ENCODE data around the gene FAM168B.
"Not testable (repeated sequence)": the region's sequence is repeated elsewhere in the genome, so short reads cannot be mapped to it uniquely, and the experiment has no call there.

FAM168B gene

GRCh38 chr2:131094463-131095281, 1.4 kb upstream of the FAM168B start:
- no peak for DNase-seq (ENCODE audit: low read depth)

GRCh38 chr2:131093696-131094462, 619 bp upstream of the FAM168B start:
- DNase-seq (ENCODE audit: low read depth), result no peak

- DNase-seq (ENCODE audit: low read depth), result no peak
Observed at GRCh38 chr2:131092458-131093005, 728 bp downstream of the FAM168B start.

- no peak for DNase-seq (ENCODE audit: low read depth)
Observed at GRCh38 chr2:131085646-131086045, 7.6 kb downstream of the FAM168B start.

GRCh38 chr2:131081190-131081589, 12.1 kb downstream of the FAM168B start:
- DNase-seq (ENCODE audit: low read depth), result no peak

GRCh38 chr2:131079931-131080330, 13.3 kb downstream of the FAM168B start:
- not testable (repeated sequence) for DNase-seq (ENCODE audit: low read depth)

- DNase-seq (ENCODE audit: low read depth), result no peak
Observed at GRCh38 chr2:131077966-131078365, 15.3 kb downstream of the FAM168B start.

GRCh38 chr2:131077182-131077846, 15.9 kb downstream of the FAM168B start:
- DNase-seq (ENCODE audit: low read depth), result no peak

- no peak for DNase-seq (ENCODE audit: low read depth)
Observed at GRCh38 chr2:131076707-131077106, 16.6 kb downstream of the FAM168B start.

- DNase-seq (ENCODE audit: low read depth), result not testable (repeated sequence)
Observed at GRCh38 chr2:131075578-131075977, 17.7 kb downstream of the FAM168B start.

- not testable (repeated sequence) for DNase-seq (ENCODE audit: low read depth)
Observed at GRCh38 chr2:131068172-131068571, 25.1 kb downstream of the FAM168B start.

- DNase-seq (ENCODE audit: low read depth), result no peak
Observed at GRCh38 chr2:131067465-131068125, 25.7 kb downstream of the FAM168B start.

GRCh38 chr2:131064589-131065512, 28.4 kb downstream of the FAM168B start:
- no peak for DNase-seq (ENCODE audit: low read depth)

GRCh38 chr2:131063501-131064283, 29.6 kb downstream of the FAM168B start:
- no peak for DNase-seq (ENCODE audit: low read depth)

- DNase-seq (ENCODE audit: low read depth), result no peak
Observed at GRCh38 chr2:131058920-131059319, 34.3 kb downstream of the FAM168B start.

- DNase-seq (ENCODE audit: low read depth), result no peak
Observed at GRCh38 chr2:131058214-131058843, 34.9 kb downstream of the FAM168B start.

GRCh38 chr2:131056932-131057287, 36.4 kb downstream of the FAM168B start:
- DNase-seq (ENCODE audit: low read depth), result no peak

GRCh38 chr2:131056204-131056931, 36.9 kb downstream of the FAM168B start:
- DNase-seq (ENCODE audit: low read depth), result no peak

Measured in fibroblast of gingiva (primary cell).